ENCODE measurements around the gene OR10A6.
A peak's percentile ranks its signal among the peaks of the same experiment; 100 is the strongest.

OR10A6 gene

GRCh38 chr11:7931168-7931567, at the start of gene OR10A6:
Gene OR10A6 (minus strand): TSS chr11:7931268. CDS start chr11:7928662, 2,606 bp downstream.
- DNase-seq, result no peak

- DNase-seq, result peak; percentile 95
These were observed 46.3 kb upstream of the OR10A6 start for GRCh38 chr11:7977232-7977917.

DNA sequence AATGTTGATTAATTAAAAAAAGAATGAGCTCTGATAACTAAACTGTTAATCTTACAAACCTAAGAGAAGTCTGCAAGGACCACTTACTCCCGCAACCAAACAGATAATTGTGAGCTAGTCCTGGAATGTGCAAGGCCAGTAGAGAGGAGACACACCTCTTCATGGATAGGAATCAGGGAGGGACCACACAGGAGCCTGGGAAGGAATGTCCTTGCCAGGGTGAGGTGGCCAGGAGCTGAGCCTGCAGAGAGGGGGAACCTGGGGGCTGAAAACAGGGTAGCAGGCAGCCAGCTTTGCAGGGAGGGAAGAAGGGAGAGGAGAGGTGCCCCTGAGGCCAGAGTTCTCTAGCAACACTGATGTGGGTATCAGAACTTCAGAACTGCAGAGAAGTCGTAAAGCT, 43.6 kb upstream of the OR10A6 start:
- peak; percentile 51 for DNase-seq

DNA sequence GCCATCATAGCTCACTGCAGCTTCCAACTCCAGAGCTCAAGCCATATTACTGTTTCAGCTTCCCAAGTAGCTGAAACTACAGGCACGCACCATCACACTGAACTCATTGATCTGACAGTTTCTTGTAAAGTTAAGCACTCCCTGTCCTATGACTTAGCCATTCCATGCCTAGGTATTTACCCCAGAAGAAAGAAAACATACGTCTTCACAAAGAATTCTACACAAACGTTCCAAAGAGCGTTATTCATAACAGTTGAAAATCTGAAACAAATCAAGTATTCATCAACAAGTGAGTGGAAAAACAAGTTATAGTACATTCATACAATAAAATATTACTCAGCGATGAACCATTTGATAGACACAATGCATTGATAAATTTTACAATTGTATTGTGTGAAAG, 41.9 kb upstream of the OR10A6 start:
- peak; percentile 77 for DNase-seq

- DNase-seq, result no peak
These were observed 40.8 kb upstream of the OR10A6 start for GRCh38 chr11:7971846-7972245.

- peak; percentile 92 for DNase-seq
These were observed 38.9 kb upstream of the OR10A6 start for GRCh38 chr11:7969756-7970646.

DNA sequence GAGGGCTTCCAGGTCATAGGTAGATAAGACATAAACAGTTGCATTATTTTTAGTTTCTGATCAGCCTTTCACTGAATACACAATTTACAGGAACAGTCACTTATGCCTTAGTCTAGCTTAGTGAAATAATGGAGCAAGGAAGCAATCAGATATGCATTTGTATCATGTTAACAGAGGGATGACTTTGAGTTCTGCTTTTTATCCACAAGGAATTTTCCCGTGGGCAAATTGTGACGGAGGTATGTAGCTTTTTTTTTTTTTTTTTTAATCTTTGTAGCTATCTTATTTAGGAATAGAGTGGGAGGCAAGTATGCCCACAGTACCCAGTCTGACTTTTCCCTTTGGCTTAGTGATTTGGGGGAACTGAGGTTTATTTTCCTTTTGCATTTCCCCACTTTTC, 37.6 kb upstream of the OR10A6 start:
- peak; percentile 71 for DNase-seq

DNA sequence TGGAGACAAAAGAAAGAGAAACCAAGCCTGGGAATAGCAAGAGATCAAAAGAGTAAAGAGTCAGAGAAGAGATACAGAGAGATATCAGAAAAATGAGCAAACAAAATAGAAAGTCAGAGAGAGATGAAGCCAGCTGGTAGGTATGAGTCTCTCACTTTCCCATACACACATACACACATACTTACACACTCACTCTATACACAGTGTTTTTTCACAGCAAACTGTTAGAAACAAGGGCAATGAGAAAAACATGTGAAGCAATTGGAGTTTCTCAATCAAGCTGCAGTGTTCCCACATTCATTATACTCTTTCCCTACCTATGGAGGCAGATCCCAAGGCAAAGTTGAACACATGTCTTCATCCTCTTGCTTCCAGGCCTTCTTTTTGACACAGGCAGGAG, 36.8 kb upstream of the OR10A6 start:
- no peak for DNase-seq

- DNase-seq, result no peak
These were observed 36.0 kb upstream of the OR10A6 start for GRCh38 chr11:7967097-7967496.

DNA sequence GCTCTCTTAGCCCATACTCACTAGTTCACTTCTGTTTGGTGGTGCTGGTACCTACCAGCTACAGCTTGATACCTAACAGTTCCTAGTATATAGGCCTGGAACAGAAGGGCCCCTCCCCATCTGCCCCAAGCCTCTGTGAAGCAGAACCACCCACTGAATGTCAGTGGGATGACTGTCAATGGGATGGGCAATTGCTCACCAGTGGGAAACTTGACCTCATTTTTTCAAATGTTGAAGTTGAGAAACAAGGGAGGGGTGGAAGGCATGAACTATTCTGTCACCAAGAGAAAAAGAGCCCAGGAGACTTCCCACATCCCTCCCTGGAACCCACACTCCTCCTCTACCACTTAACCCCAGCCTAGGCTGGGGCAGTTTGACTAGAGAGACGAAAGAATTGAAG, 34.3 kb upstream of the OR10A6 start, which contains the start of gene NLRP10:
NLRP10 (minus strand) TSS at position 62 of the 400 bp plus-strand sequence. CDS start 1,952 bp downstream, outside the sequence.
- peak; percentile 96 for DNase-seq

GRCh38 chr11:7964873-7965272, 33.8 kb upstream of the OR10A6 start:
- peak; percentile 77 for DNase-seq

DNA sequence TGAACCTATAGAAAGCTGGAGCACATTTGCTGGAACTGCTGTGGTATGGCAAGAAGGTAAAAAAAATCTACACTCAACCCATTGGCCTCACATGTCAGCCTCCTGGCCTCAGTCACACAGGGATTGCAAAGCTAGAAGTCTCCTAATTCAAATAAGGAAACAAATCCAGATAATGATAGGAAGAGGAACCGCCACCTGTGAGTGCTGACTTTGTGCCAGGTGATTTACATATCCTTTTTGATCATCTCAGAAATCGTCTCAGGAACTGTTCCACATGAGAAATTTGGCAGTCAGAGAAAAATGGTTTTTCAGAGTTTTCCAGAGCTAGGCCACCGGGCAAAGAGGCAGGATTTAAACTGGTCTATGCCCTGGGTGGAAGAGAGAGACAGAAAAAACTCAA, 33.2 kb upstream of the OR10A6 start:
- no peak for DNase-seq

DNA sequence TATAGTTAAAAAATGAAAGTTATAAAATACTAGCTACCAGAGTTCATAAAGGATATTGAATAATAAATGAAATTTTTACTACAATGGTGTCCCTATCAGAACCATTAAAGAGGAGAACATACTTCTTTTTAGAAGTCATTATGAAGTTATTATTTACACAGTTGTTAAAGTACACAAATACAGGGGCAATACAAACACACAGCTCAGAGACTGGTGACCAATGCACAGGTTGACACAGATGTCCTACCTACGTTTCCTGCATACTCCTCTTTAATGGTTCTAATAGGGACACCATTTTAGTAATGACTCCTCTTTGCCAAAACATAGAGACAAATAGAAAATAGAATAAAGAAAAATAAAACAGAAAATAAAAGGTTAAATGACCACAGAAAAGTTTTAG, 24.1 kb upstream of the OR10A6 start:
- DNase-seq, result no peak

GRCh38 chr11:7949934-7950333, 18.9 kb upstream of the OR10A6 start:
- no peak for DNase-seq

DNA sequence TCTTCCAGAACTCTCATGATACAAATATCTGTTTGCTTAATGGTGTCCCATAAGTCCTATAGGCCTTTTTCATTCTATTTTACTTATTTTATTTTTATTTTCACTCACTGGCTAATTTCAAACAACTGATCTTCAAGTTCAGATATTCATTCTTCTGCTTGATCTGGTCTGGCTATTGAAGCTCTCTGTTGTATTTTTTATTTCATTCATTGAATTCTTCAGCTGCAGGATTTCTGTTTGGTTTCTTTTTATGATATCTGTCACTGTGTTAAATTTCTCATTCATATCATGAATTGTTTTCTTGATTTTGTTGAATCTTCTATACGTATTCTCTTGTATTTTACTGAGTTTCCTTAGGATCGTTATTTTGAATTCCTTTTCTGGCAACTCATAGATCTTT, 13.1 kb upstream of the OR10A6 start:
- no peak for DNase-seq

- DNase-seq, result no peak
These were observed 10.5 kb upstream of the OR10A6 start, which contains the start of gene OR10A3 for GRCh38 chr11:7941608-7942007. Gene OR10A3 (minus strand): TSS chr11:7941708. CDS start chr11:7939520, 2,188 bp downstream.

DNA sequence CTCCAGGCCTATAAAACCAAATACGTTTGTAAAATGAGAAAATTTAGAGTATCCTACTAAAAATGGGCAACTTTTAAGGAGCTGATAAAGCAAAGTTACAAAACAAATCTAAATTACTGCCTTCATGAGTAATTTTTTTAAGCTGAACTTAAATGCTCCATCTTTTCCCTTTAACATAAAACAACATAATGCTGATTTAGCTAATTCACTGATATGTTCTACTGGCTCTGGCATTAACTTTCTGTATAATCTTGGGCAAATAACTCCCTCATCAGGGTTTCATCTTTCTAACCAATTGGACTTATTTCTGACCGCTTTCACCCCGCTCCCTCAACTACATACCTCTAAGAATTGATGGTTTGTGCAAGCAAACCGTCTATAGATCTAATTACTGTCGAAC, 10.1 kb upstream of the OR10A6 start:
- DNase-seq, result no peak

DNA sequence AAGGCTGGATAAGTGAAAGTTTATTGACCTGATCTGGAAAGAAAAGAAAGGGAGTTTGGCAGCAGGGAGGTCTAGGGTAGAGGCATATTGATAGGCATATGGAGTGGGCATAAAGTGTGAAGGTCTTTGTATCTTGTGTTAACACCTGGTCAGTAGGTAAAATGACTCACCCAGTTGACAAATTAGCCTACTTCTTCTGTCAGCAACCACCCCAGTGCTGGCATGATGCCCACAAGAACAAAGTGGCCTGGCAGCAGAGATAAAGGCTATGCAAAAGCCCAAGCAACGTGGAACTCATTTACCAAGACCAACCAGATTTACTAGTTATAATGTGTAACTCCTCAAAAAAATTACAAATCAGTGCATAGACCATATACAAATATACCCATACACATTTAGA, 5.5 kb upstream of the OR10A6 start:
- DNase-seq, result no peak

GRCh38 chr11:7927635-7928034, 3.4 kb downstream of the OR10A6 start:
- DNase-seq, result peak; percentile 45

- DNase-seq, result no peak
These were observed 6.5 kb downstream of the OR10A6 start for GRCh38 chr11:7924536-7924935.

DNA sequence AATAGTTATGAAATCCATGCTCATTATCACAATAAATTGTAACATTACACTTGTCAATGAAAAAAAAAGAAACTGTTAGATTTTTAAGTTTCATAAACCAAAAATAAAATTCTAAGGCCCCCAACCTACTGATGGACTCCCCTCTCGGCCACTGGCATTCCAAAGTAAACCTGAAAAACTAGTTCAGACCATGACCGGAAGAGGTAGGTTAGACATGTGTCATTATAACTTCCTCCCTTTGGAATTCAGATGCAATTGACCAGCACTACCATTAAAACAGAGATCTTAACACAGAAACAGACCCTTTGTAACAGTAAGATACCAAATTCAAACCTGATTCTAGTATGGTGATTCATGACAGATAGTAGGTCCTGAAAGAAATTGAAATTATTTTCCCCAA, 12.9 kb downstream of the OR10A6 start:
- no peak for DNase-seq

DNA sequence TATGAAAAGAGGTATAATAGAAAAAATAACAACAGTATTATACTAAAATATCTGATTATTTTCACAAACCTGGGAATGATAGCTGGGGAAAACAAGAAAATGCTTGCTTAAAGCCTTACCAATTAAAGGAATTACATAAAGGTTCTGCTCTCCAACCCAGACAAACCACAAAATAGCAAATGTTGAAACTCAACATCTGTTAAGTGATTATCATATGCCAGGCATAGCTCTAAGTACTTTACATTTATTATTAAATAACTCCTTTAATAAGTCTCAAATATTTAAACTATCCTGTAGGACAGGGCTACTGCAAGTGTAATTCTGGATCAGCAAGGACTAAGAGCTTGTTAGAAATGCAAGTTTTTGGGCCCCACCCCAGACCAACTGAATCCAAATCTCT, 20.1 kb downstream of the OR10A6 start:
- no peak for DNase-seq

DNA sequence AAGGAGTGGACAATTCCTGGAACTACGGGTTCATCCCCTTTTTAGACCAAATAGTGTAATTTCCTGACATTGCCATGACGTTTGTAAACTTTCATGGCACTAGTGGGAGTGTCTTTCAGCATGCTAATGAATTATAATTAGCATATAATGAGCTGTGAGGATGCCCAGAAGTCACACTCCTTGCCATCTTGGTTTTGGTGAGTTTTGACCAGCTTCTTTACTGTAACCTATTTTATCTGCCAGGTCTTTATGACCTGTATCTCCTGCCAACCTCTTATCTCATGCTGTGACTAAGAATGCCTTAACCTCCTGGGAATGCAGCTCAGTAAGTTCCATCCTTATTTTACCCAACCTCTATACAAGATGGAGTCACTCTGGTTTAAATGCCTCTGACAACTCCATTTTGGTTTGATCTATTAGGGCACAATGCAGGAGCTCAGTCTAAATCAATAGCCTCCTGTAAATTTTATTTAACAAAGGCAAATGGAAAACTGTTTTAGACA, 20.7 kb downstream of the OR10A6 start:
- DNase-seq, result no peak

Data from EL (cell line).